Stimulated activated CD4-positive, alpha-beta T cell treated with anti-CD3 and anti-CD28 coated beads, Interleukin-15, amount 100 ng/mL, for 24 hours (primary cell): Measurements from ENCODE around the gene HPCAL1.

Experiments
- DNase-seq: peaks from one replicate; pipeline ENCODE4 v3.0.0-alpha.2; 2020

HPCAL1 gene

DNA sequence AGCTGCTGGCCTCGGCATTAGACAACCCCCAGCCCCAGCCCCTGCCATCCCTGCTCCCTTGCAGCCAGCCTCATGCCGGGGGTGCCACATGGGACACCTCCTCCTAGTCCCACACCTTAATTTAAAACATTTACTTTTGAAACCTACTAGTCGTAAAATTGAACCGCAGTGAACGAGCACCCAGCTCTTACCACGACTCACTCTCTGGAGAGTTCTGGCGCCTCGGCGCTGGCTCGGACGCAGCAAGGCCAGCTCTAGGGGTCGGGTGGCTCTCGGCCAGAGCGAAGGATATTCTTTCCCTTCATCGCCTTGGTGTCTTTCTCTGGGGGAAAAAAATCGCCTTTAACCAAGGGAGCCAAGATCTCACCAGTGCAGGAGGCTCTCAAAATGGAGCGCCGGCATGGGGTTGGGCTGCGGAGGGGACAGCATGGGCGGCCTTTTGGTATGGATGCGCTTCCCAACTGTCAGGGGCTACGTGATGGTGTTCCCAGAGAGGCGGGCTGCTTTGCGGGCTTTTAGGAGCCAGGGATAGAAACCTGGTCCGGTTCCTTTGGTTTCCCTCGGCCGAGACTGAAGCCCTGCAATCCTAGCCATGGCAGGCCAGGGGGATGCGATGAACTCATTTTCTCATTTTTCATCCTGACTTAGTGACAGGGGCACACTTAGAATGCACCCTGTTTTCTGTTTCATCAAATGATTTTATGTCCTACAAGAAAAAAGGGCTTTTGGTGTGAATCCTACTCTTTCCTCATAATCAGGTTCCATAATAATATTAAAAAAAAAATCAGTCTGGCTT, 2.0 kb downstream of the HPCAL1 start:
- no peak for DNase-seq

DNA sequence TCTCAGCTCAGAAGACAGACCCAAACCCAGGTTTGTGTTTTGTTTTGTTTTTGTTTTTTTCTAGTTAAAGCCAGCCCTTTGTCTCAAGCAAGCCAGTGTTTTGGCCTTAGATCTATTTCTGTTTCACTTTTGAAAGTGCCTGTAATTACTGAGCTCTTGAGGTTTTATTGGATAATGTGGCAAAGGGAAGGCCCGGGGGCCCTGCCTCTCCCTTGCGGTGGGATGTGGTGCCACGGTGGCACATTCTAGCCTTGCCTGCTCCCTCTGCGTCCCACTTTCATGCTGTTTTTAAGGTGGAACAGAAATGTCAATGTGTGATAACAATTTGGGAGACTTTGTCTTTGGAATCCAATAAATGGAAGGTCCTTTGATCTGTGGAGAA, 2.5 kb downstream of the HPCAL1 start:
- DNase-seq = peak; percentile 67

DNA sequence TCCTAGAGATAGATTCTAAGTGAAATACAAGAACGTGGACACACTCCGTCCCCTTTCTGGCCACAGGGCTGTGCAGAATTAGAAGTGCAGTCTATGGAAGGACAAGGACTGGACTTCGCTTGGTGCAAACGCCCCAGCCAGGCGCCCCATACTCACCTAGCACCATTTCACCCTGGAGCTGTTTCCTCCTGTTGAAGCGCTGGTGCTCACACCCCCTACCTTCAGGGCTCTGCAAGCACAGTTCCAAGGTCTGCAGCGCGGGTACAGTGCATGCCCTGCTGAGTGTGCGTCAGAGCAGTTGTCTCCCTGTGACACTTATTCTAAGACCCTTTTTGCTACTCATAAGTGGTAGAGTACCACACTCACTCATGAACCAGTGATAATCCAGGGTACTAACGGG, 3.0 kb downstream of the HPCAL1 start:
- DNase-seq = peak; percentile 61

DNA sequence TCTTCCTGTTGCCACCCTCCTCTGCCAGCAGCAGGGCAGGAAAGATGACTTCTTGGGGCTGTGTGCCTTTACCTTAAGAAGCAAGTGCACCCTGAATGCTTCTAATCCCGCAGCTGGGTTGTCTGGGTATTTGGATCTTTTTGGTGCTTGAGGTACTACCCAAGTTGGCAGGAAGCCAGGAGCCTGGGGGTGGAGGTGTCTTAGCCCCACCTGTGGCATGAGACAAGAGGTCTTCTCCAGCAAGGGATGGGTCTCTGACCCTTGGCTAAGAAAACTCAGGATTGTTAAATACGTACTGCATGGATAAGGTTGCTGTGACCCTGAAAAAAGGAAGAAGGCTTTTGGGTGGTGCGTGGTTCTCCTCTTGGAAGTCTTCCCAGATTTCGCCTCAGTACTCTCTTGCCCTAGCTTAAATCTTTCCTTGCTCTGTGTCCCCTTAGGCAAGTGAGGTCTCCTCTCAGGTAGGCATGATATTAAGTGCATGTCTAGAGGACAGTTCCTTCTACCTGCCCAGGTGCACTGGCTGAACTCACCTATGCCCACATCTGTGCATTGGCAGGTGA, 4.3 kb downstream of the HPCAL1 start:
- DNase-seq = peak; percentile 30

DNA sequence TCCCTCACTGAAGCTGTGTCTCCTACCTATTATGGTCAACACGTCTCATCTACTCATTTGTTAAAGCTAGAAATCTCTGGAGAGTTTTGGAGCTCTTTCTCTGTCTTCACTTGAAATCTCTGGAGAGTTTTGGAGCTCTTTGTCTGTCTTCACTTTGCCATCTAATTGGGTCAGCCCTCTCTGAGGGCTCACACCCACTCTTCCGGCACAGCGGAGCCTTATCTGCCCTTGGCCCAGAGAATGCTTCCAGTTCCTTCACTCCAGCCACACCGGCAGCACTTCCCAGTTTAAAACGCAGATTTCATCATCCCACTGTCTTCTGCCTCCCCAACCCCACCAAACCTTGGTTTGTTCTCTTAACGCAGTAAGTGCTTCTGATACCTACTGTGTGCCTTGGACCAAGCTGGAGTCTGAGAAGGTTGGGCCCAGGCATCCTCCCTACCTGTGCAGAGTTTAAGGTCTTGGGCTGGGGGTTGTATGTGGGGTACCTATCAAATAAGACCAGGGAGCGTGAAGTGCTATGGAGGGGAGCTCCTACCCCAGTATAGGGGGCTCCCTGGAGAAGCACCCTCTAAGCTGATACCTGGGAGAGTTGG, 5.0 kb downstream of the HPCAL1 start:
- DNase-seq = no peak

DNA sequence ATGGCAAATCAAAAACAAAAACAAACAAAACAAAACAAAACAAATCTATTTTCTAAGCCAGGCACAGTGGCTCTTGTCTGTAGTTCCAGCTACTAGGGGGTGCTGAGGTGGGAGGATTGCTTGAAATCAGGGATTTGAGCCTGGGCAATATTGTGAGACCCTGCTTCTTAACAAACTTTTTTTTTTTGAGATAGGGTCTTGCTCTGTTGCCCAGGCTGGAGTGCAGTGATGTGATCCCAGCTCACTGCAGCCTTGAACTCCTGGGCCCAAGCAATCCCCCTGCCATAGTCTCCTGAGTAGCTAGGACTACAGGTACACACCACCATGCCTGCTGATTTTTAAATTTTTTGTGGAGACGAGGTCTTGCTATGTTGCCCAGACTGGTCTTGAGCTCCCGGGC, 6.2 kb downstream of the HPCAL1 start:
- no peak for DNase-seq

DNA sequence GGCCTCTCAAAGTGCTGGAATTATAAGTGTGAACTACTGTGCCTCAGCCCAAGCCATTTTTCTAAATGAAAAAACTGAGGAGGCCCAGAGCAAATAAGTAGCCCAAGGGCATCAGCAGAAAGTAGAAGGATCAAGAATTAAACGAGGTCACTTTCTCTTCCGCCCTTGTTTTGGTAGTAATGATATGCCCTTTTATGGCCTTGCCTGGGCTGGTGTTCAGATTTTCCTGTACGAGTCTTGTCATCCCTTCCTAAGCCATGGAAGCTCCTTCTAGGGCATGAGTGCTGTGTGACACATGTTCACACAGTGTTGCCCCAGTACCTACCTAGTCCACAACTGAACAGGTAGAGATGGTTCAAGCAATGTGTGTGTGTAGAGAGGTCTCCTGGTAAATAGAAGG, 6.6 kb downstream of the HPCAL1 start:
- no peak for DNase-seq

DNA sequence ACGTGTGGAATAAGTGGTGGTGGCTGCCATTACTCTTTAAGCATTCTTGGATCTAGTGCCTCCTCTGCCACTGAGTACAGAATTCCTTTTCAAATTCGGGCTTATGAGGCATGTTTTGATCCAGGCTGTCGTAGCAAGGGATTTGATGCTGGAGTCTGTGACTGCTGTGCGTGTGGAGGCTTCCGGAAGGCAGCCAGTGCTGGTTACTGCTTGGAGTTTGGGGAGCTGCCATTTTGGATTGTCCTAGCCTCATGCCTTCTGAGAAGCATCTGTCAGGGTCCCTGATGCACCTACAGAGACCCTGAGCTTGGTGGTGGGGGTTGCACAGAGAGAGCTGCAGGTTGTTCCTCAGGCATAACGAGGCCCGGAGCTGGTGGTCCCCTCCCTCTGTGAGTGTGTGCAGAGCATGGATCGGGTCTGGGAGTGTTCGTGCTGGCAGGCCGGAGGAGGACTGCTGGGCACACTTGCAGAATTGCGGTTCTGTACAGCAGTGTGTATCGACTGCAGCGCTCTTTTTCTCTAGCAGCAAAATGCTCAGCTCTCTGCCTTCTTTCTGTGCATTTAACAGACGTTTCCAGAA, 7.7 kb downstream of the HPCAL1 start:
- DNase-seq = no peak

DNA sequence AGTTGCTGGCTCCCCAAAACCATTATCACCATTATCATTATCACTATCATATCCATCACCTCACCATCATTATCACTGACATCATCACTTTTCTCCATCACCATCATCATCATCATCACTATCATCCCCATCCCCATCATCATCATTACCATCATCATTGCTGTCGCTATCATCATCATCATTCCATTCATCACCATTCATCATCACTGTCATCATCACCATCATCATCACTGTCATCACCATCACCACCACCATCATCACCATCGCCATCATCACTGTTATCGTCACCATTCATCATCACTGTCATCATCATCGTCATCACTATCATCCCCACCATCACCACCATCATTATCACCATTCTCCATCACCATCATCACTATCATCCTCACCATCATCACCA, 9.0 kb downstream of the HPCAL1 start:
- DNase-seq = no peak

DNA sequence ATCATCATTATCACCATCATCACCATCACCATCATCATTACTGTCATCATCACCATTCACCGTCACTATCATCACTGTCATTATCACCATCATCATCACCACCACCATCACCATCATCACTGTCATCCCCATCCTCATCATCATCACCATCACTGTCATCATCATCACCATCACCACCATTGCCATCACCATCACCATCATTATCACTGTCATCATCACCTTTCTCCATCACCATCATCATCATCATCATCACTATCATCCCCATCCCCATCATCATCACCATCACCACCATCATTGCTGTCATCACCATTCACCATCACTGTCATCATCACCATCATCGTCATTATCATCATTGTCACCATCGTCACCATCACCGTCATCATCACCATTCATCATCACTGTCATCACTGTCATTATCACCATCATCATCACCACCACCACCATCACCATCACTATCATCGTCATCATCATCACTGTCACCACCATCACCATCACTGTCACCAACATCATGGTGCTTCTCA, 9.8 kb downstream of the HPCAL1 start:
- no peak for DNase-seq

DNA sequence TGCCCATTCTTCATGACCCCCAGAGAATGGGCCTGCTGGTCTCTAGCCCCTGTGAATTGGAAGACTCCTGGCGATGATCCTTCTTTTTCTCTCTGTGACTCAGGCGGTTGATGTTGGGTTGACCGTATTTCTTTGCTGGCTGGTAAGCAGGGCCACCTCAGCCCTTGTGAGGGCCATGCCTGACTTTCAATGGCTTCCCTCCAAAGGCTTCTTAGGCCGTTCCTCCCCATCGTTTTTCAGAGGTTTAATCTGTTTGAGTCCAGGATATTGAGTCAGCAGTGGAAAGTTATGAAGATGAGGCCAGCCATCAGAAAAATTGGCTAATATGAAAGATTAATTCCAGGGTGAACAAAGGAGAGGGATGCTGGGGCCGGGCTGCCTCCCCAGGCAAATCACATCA, 13.6 kb downstream of the HPCAL1 start:
- no peak for DNase-seq

DNA sequence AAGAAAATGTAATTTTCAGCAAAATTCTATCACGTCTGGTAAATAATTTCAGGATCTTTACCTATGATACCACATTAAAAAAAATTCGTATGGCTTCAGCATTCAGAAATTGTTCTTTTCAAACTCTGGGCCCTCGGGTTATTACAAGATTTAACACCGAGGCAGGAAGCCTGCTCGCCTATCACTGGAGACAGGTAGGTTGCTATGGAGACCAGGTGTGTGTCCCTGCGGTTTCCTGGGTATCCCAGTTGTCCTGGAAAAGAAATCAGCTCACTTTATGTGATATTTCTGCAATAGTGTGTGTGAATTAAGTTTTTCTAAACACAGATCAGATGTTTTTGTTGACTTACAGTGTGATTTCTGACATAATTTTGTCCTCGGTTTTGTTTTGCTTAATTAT, 14.2 kb downstream of the HPCAL1 start:
- no peak for DNase-seq

DNA sequence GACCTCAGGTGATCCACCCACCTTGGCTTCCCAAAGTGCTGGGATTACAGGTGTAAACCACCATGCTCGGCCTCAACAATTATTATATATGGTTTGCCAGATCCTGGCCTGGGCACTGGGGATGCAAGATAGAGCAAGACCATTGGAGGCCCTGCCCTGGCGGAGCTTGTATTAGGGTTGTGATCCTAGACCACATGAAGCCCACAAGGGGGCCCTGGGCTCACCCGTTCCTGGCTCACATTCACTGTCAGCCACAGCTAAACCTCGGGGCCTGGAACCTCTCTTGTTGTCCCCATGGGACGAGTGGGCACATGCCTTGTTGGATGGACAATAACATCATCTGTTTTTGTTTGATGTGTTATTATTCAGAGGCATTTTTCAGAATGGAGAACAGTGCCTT, 14.9 kb downstream of the HPCAL1 start:
- no peak for DNase-seq

DNA sequence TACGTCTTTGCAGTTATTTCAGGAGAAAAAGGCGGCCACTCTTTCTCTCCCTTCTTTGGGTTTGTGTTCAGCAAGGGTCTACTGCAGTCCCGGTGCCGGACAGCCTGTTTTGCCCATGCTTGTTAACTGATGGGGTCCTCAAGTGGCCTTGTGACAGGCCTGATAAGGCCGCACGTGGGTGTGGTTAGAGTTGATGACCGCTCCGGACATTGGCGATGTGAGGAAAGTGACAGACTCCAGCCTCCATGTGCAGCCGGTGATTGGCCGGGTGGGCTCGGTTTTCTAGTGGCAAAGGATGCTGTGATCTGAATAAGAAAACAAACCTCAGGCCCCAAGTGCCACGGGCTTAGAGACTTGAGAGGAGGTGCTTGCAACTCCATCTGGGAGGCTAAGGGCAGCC, 15.6 kb downstream of the HPCAL1 start:
- no peak for DNase-seq

DNA sequence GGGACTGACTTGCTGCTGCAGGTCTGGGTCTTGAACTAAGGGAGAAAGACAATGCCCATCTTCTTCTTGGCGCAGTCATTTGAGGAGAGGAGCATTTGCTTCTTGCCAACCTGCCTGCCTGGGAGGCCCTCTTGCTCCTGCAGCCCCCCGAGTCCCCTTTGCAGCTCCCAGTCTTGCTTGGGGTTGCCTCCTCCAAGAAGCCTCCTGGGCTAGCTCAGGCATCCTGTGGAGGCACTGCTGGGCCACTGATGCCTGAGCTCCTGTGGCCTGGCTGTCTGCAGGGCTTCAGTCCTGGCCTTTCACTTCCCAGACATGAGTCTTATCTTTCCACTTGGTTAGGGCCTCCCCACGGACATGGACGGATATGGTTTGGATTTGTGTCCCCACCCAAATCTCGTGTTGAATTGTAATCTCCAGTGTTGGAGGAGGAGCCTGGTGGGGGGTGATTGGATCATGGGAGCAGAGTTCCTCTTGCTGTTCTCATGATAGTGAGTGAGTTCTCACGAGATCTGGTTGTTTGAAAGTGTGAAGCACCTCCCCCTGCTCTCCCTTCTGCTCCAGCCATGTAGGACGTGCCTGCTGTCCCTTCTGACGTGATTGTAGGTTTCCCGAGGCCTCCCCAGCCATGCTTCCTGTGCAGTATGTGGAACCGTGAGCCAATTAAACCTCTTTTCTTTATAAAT, 17.3 kb downstream of the HPCAL1 start:
- no peak for DNase-seq

DNA sequence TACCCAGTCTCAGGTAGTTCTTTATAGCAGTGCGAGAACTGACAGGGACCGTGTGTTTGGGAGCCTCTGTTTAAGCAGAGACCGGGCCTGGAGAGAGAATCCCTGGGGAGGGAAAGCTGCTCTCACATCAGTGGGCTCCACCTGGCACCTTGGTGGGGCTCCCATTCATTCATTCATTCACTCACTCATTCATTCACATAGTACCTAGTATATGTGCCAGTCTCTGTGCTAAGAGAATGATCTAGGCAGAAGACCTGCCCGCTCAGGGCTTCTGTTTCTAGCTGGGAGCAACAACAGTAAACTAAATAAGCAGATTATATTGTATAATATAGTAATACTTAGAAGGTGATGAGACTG, 17.8 kb downstream of the HPCAL1 start:
- no peak for DNase-seq

DNA sequence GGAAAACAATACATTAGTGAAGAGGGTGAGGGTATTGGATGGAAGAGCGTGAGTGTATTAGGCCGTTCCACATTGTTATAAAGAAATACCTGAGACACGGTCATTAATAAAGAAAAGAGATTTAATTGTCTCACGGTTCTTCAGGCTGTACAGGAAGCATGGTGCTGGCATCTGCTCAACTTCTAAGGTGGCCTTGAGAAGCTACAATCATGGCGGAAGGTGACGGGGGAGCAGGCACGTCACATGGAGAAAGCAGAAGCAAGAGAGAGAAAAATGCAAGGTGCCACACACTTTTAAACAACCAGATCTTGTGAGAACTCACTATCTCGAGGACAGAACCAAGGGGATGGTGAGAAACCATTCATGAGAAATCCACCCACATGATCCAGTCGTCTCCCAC, 18.2 kb downstream of the HPCAL1 start:
- DNase-seq = no peak

DNA sequence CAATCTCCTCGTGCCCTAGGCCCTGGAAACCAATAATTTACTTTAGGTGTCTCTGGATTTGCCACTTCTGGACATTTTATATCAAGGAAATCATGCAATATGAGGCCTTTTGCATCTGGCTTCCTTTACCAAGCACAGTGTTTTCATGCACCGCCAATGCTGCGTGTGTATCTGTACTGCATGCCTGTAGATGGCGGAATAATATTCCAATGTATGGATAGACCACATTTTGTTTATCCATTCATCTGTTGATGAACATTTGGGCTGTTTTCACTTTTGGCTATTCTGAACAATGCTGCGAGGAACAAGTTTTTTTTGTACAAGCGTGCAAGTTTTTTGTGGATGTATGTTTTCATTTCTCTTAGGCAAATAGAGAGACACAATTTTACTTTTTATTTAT, 18.9 kb downstream of the HPCAL1 start:
- DNase-seq = no peak

DNA sequence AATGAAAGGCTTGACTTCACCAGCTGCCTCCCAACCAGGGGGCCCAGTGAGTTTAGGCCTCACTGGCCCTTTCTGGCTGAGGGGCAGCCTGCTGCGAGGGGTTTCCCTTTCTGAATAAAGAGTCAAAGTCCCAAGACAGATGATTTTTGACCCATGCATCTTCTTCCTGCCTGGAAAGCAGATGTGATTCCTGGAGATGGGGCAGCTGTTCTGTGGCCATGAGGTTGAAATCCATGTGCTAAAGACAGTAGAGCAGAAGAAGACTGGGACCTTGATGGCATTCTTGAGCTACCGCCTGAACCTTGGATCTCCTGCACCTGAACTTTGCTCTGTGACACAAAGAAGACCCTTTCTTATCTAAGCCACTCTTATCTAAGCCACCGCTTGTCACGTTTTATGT, 19.8 kb downstream of the HPCAL1 start:
- no peak for DNase-seq

DNA sequence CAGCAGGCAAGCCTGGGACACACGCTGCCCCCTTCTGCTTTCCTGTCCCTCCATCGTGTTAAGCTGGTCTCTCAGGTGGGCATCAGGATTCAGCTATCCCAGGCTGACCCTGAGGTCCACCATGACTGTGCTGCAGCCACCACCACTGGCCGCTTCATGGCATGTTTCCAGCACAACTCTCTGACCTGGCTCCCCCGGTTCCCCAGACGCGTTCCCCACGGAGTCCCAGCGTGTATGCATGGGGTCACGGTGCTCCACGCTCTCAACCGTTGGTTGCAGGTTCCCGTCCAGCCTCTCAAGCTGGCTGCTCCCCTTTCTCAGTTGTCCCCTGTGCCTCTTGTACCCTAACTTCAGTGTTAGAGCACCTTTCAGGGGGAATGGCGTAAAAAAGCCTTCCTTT, 20.3 kb downstream of the HPCAL1 start:
- no peak for DNase-seq

DNA sequence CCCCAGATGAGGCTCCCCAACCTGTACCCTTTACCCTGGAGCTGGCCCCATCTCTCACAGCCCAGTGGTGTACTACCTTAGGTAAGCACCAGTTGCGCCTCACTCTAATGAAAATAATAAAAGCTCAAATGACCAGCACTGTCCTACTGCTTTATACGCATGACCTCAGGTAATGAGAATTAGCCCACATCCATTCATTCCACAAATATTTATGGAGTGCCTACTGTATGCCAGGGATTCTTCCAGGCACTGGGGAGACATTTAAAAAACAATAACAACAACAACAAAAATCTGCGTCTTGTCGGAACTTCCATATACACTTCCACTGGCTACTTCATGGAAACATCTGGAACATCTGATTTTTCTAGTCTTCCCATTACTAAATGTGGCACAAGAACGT, 20.8 kb downstream of the HPCAL1 start:
- DNase-seq = no peak

DNA sequence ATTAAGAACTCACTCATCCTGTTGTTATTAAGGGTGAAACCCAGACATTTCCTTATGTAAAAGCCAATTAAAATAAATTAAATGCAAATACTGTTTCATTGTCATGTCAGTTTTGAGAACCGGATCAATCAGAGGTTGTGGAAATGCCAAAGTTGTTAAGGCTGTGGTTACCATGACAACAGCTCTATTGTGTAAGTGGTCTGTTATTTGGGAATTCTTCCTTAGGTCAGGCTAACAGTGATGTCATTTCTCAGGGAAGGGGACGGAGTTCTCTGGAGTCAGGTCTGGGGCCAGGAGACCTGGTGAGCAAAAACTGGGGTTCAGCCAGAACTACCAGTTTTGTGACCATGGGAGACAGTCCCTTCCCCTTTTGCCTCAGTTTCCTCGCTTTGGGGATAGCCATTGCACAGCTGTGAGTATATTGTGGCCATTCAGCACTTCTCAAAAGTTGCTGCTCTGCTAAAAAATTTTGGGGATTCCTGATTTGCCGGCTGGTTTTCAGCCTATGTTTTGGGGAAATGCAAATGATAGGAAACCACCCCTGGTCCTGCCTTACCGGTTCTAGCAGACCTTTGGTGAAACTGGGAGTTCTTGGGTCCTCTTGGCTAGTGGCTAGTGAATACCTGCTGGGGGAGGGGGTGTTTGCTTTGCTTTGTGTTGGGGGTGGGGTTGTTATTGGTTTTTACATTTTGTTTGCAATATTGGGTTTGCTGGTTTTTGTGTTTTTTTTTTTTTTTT, 21.6 kb downstream of the HPCAL1 start:
- DNase-seq = no peak
